Measurements from ENCODE around the gene FASN. TPM values are rescaled to one million over a fixed set of nuclear protein-coding genes. Genes with fewer than 3 reads are reported as not detected.

FASN gene
- total RNA-seq, 1 donor from 2014 or later, result 90.9 TPM

- DNase-seq (ENCODE audit: low spot score in 2 of 2), result peak in 1 of 2 donors; percentile 77
- intact Hi-C loops (cut with DNase I), result loop anchor here (1.0 to 2.0 kb wide), 2 partner anchors 15 to 33 kb away; partner anchors contain the start of genes FASN, GPS1 and RFNG
- H3K4me1 ChIP-seq, result peaks cover 13 to 18% of the 10 kb centered on the region in 2 donors
- no peak for TF ChIP-seq CTCF (IDR thresholded peaks at IDR 0.05)
- H3K27ac ChIP-seq, result peak within 1 kb of the TSS; percentile 92 to 95
- H3K9me3 ChIP-seq, result no peaks in the 10 kb centered on the region
- H3K27me3 ChIP-seq, result no peaks in the 10 kb centered on the region
- peaks cover 25 to 28% of the 10 kb centered on the region in 2 donors for H3K36me3 ChIP-seq
- peak within 1 kb of the TSS; percentile 87 to 92 for H3K4me3 ChIP-seq
These were observed 32.3 kb downstream of the FASN start, which contains the start of gene DUS1L for GRCh38 chr17:82065638-82066303. TSS of gene DUS1L (minus strand) at chr17:82065804. CDS start at chr17:82065059, 745 bp downstream.

GRCh38 chr17:82065193-82065637 lies 32.8 kb downstream of the FASN start:
- H3K4me1 ChIP-seq, result peaks cover 13 to 18% of the 10 kb centered on the region in 2 donors
- DNase-seq (ENCODE audit: low spot score in 2 of 2), result no peak
- intact Hi-C loops (cut with DNase I), result loop anchor here (1.0 to 2.0 kb wide), 2 partner anchors 14 to 33 kb away; partner anchors contain the start of genes FASN, GPS1 and RFNG
- H3K27me3 ChIP-seq, result no peaks in the 10 kb centered on the region
- peak overlapping the region; percentile 87 to 92 for H3K4me3 ChIP-seq
- H3K9me3 ChIP-seq, result no peaks in the 10 kb centered on the region
- peaks cover 31 to 33% of the 10 kb centered on the region in 2 donors for H3K36me3 ChIP-seq
- H3K27ac ChIP-seq, result peak overlapping the region; percentile 92 to 95
- TF ChIP-seq CTCF (IDR thresholded peaks at IDR 0.05), result no peak

- DNase-seq (ENCODE audit: low spot score in 2 of 2), result no peak
- H3K9me3 ChIP-seq, result no peaks in the 10 kb centered on the region
- H3K27me3 ChIP-seq, result no peaks in the 10 kb centered on the region
- peaks cover 37 to 38% of the 10 kb centered on the region in 2 donors for H3K36me3 ChIP-seq
- no peak for TF ChIP-seq CTCF (IDR thresholded peaks at IDR 0.05)
- H3K4me1 ChIP-seq, result peaks cover 13 to 18% of the 10 kb centered on the region in 2 donors
- intact Hi-C loops (cut with DNase I), result loop anchor here (1.0 to 2.0 kb wide), 2 partner anchors 14 to 34 kb away; partner anchors contain the start of genes FASN, GPS1 and RFNG
- H3K4me3 ChIP-seq, result peak overlapping the region; percentile 87 to 92
- peak overlapping the region; percentile 92 to 95 for H3K27ac ChIP-seq
These were observed 33.4 kb downstream of the FASN start for GRCh38 chr17:82064433-82065192.

GRCh38 chr17:82063424-82064415 lies 34.3 kb downstream of the FASN start:
- intact Hi-C loops (cut with DNase I), result loop anchor here (2.0 kb wide), 1 partner anchor 13 kb away; the partner anchor contains the start of genes GPS1 and RFNG
- peaks cover 13 to 18% of the 10 kb centered on the region in 2 donors for H3K4me1 ChIP-seq
- peaks cover 38 to 45% of the 10 kb centered on the region in 2 donors for H3K36me3 ChIP-seq
- no peak overlapping the region for H3K27ac ChIP-seq
- no peaks in the 10 kb centered on the region for H3K27me3 ChIP-seq
- H3K9me3 ChIP-seq, result no peaks in the 10 kb centered on the region
- no peak for DNase-seq (ENCODE audit: low spot score in 2 of 2)
- TF ChIP-seq CTCF (IDR thresholded peaks at IDR 0.05), result no peak
- H3K4me3 ChIP-seq, result peak overlapping the region in 1 of 2 donors; percentile 92

GRCh38 chr17:82062984-82063368 lies 35.1 kb downstream of the FASN start:
- Histone ChIP-seq H3K27me3 (no peaks in the 10 kb centered on the region), H3K9me3 (no peaks in the 10 kb centered on the region), H3K4me3 (no peak overlapping the region), H3K27ac (no peak overlapping the region), H3K4me1 (peaks cover 13 to 18% of the 10 kb centered on the region in 2 donors), H3K36me3 (peaks cover 44 to 53% of the 10 kb centered on the region in 2 donors)
- DNase-seq (ENCODE audit: low spot score in 2 of 2), result no peak
- intact Hi-C loops (cut with DNase I), result no loop called here
- no peak for TF ChIP-seq CTCF (IDR thresholded peaks at IDR 0.05)

Data from ascending aorta (tissue), 2 donors.